A673 (cell line): ENCODE measurements around the gene MFN2.

Experiments used
- CTCF ChIP-seq: fragments of 300-800, 200-600 bp; sonication (generic); conservative IDR thresholded peaks from 2 replicates; pipeline ENCODE4 v1.5.1; 2017; ENCODE audit warnings: low read depth, mild to moderate bottlenecking, antibody characterized with exemption, low read length, moderate library complexity, mixed read lengths
- EZH2 ChIP-seq: fragments of 200-600 bp; sonication (generic); IDR thresholded peaks from 2 replicates; pipeline ENCODE4 v1.6.1; 2017; ENCODE audit warnings: borderline replicate concordance, low read depth, mild to moderate bottlenecking, mixed read lengths, antibody characterized with exemption, low read length; ENCODE audit not compliant: poor library complexity, severe bottlenecking

- no peak for TF ChIP-seq CTCF
- no peak for TF ChIP-seq EZH2
Observed at GRCh38 chr1:11977625-11978024, 2.6 kb upstream of the MFN2 start.
